ENCODE data around the gene ENAH. TPM values are rescaled to one million over a fixed set of nuclear protein-coding genes. Genes with fewer than 3 reads are reported as not detected.

Gene ENAH
- total and polyA plus RNA-seq, 2 experiments from 2014 or later, result 109 to 184 TPM

DNA sequence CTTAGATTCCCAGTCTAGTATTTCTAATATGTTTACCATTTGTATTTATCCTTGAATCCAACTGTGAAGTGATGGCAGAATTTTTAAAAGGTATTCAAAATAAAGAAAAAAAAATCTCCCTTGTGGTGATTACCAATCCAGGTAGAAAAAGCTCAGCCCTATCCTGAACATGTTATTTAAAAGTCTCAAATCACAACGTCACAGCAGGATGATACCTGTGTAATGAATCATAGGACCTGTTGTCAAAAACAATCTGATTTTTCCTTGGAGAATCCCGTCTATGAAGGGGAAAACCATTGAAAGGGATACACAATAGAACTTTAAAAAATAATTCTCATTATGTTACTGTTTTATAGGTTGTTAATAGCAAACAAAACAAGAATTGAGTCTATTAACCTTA, 148.1 kb downstream of the ENAH start (continued):
- TF ChIP-seq ZNF462 (CRISPR knock-in tag; IDR thresholded peaks at IDR 0.05) (no peak), POLR2AphosphoS5 (IDR thresholded peaks at IDR 0.05; ENCODE audit: low read depth) (no peak), ZNF114 (CRISPR knock-in tag; IDR thresholded peaks at IDR 0.05) (no peak), NANOG (IDR thresholded peaks at IDR 0.05; ENCODE audit: borderline replicate concordance) (no peak), STAT1 (IDR thresholded peaks at IDR 0.05; ENCODE audit: unreplicated experiment) (no peak)

DNA sequence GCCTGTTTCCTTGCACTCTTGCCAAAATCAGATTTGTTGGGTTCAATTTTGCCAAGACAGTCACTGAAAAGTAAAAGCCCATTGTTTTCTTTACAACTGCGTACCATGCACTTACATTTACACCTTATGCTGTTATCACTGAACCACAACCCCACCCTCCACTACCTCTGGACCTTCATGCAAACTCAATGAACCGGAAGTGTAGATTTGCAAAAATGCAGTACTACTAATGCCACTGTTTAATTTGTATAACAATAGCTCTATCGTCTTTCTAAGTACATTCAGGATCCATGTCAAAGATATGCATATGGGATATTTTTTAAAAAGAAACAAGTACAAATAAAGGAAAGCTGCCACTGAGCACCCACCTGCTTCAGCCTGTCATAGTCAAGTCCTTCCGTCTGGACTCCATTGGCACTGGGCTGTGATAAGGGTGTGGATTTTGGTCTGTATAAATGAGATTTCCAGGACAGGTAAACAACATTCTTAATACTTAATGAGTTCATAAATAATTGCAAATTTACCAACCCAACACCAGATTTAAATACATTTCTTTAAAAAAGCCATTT, 152.2 kb downstream of the ENAH start:
- DNase-seq (ENCODE audit: low spot score) (no peak), ATAC-seq (peak; percentile 56; the same call in 2 of the 3 replicates)
- Histone ChIP-seq H3K27me3 (ENCODE audit: insufficient read depth) (no peaks in the 10 kb centered on the region), H3F3A (replicated peaks; ENCODE audit: low read depth) (no peaks in the 10 kb centered on the region), H3K36me3 (ENCODE audit: insufficient read depth) (peaks cover 4% of the 10 kb centered on the region; the same call in 1 of the 2 replicates), H2AFZ (no peak overlapping the region), H3K27ac (ENCODE audit: low read depth) (peak overlapping the region; percentile 59), H3K4me3 (no peak overlapping the region), H3K9me2 (ENCODE audit: insufficient read depth) (no peaks in the 10 kb centered on the region), H3K4me2 (peak overlapping the region; percentile 55), H3K79me2 (replicated peaks; ENCODE audit: insufficient read depth) (no peaks in the 10 kb centered on the region), H3K4me1 (ENCODE audit: insufficient read depth) (peaks cover 28% of the 10 kb centered on the region), H4K20me1 (replicated peaks; ENCODE audit: insufficient read depth) (no peaks in the 10 kb centered on the region)
- Mint-ChIP-seq H3K9me3 (no peaks in the 10 kb centered on the region), H3K27ac (peak overlapping the region; percentile 87), H3K4me1 (peaks cover 46% of the 10 kb centered on the region), H3K36me3 (ENCODE audit: low read depth) (peaks cover 51% of the 10 kb centered on the region), H3K4me3 (peak overlapping the region; percentile 41), H3K27me3 (ENCODE audit: insufficient read depth, low read depth, poor library complexity) (peaks cover 4% of the 10 kb centered on the region)
- TF ChIP-seq NANOG (IDR thresholded peaks at IDR 0.05; ENCODE audit: borderline replicate concordance), result peak; percentile 43; the same call in 1 of the 2 replicates
- no peak for TF ChIP-seq EZH2phosphoT487 (IDR thresholded peaks at IDR 0.05; ENCODE audit: unreplicated experiment)
- TF ChIP-seq STAT1 (IDR thresholded peaks at IDR 0.05; ENCODE audit: unreplicated experiment), result no peak
- no peak for TF ChIP-seq ZNF331 (CRISPR knock-in tag; IDR thresholded peaks at IDR 0.05; ENCODE audit: low read depth)
- TF ChIP-seq JUNB (IDR thresholded peaks at IDR 0.05; ENCODE audit: unreplicated experiment), result no peak
- TF ChIP-seq ZNF462 (CRISPR knock-in tag; IDR thresholded peaks at IDR 0.05), result no peak
